ENCODE results near the gene SLC6A1. TPM values are rescaled to one million over a fixed set of nuclear protein-coding genes. Genes with fewer than 3 reads are reported as not detected.

The SLC6A1 gene
- total and polyA plus RNA-seq, 2 of the 13 experiments (the other 11 are each of a cell fraction or from before 2014, with no cell fraction given), result not detected

GRCh38 chr3:11054739-11055438 is 62.3 kb downstream of the SLC6A1 start (continued):
- no peak for TF ChIP-seq GRHL1 (CRISPR knock-in tag; conservative IDR thresholded peaks at IDR 0.05)
- TF ChIP-seq, protein P1, sequence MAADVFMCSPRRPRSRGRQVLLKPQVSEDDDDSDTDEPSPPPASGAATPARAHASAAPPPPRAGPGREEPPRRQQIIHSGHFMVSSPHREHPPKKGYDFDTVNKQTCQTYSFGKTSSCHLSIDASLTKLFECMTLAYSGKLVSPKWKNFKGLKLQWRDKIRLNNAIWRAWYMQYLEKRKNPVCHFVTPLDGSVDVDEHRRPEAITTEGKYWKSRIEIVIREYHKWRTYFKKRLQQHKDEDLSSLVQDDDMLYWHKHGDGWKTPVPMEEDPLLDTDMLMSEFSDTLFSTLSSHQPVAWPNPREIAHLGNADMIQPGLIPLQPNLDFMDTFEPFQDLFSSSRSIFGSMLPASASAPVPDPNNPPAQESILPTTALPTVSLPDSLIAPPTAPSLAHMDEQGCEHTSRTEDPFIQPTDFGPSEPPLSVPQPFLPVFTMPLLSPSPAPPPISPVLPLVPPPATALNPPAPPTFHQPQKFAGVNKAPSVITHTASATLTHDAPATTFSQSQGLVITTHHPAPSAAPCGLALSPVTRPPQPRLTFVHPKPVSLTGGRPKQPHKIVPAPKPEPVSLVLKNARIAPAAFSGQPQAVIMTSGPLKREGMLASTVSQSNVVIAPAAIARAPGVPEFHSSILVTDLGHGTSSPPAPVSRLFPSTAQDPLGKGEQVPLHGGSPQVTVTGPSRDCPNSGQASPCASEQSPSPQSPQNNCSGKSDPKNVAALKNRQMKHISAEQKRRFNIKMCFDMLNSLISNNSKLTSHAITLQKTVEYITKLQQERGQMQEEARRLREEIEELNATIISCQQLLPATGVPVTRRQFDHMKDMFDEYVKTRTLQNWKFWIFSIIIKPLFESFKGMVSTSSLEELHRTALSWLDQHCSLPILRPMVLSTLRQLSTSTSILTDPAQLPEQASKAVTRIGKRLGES (CRISPR knock-in tag; IDR thresholded peaks at IDR 0.05; ENCODE audit: borderline replicate concordance), result no peak
- TF ChIP-seq, protein P2, sequence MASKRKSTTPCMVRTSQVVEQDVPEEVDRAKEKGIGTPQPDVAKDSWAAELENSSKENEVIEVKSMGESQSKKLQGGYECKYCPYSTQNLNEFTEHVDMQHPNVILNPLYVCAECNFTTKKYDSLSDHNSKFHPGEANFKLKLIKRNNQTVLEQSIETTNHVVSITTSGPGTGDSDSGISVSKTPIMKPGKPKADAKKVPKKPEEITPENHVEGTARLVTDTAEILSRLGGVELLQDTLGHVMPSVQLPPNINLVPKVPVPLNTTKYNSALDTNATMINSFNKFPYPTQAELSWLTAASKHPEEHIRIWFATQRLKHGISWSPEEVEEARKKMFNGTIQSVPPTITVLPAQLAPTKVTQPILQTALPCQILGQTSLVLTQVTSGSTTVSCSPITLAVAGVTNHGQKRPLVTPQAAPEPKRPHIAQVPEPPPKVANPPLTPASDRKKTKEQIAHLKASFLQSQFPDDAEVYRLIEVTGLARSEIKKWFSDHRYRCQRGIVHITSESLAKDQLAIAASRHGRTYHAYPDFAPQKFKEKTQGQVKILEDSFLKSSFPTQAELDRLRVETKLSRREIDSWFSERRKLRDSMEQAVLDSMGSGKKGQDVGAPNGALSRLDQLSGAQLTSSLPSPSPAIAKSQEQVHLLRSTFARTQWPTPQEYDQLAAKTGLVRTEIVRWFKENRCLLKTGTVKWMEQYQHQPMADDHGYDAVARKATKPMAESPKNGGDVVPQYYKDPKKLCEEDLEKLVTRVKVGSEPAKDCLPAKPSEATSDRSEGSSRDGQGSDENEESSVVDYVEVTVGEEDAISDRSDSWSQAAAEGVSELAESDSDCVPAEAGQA (IDR thresholded peaks at IDR 0.05; ENCODE audit: low read depth), result no peak
- TF ChIP-seq, protein P2 (CRISPR knock-in tag; IDR thresholded peaks at IDR 0.05; ENCODE audit: borderline replicate concordance), result no peak
- no peak for TF ChIP-seq ATF7-NPFF (CRISPR knock-in tag; IDR thresholded peaks at IDR 0.05; ENCODE audit: low read depth)
- no peak for TF ChIP-seq FOXA1 (IDR thresholded peaks at IDR 0.05)
- no peak for TF ChIP-seq FOXA1 (CRISPR knock-in tag; IDR thresholded peaks at IDR 0.05)
- TF ChIP-seq NCOA1 (CRISPR knock-in tag; IDR thresholded peaks at IDR 0.05), result no peak
- TF ChIP-seq NPAS2 (CRISPR knock-in tag; IDR thresholded peaks at IDR 0.05; ENCODE audit: borderline replicate concordance), result no peak

Data from HepG2 (cell line).